ENCODE results near the gene PRKCA. TPM values are rescaled to one million over a fixed set of nuclear protein-coding genes. Genes with fewer than 3 reads are reported as not detected.

PRKCA gene
- total and polyA plus RNA-seq, 2 of the 13 experiments (the other 11 are each of a cell fraction or from before 2014, with no cell fraction given), result 18.5 to 21.5 TPM

GRCh38 chr17:66494023-66494803 lies 191.8 kb downstream of the PRKCA start (continued):
- TF ChIP-seq ESRRA (CRISPR knock-in tag; IDR thresholded peaks at IDR 0.05; ENCODE audit: low read depth) (0 out of 2 replicates have a peak, but pooled peaks have one; percentile 55), HNF4A (CRISPR knock-in tag; IDR thresholded peaks at IDR 0.05) (peak; percentile 77), ELF1 (CRISPR knock-in tag; IDR thresholded peaks at IDR 0.05) (peak; percentile 33; the same call in 1 of the 2 replicates), FOXO1 (CRISPR knock-in tag; IDR thresholded peaks at IDR 0.05) (peak; percentile 88), JUNB (CRISPR knock-in tag; IDR thresholded peaks at IDR 0.05; ENCODE audit: borderline replicate concordance) (0 out of 2 replicates have a peak, but pooled peaks have one; percentile 37), ZNF17 (CRISPR knock-in tag; IDR thresholded peaks at IDR 0.05) (no peak), SOX5 (CRISPR knock-in tag; IDR thresholded peaks at IDR 0.05; ENCODE audit: borderline replicate concordance) (0 out of 2 replicates have a peak, but pooled peaks have one; percentile 51), BRD4 (CRISPR knock-in tag; IDR thresholded peaks at IDR 0.05) (no peak), GATAD2A (CRISPR knock-in tag; IDR thresholded peaks at IDR 0.05) (peak; percentile 73), ETV5 (CRISPR knock-in tag; IDR thresholded peaks at IDR 0.05; ENCODE audit: borderline replicate concordance) (peak; percentile 69; the same call in 1 of the 2 replicates), ZNF749 (CRISPR knock-in tag; IDR thresholded peaks at IDR 0.05; ENCODE audit: borderline replicate concordance) (no peak), SALL1 (CRISPR knock-in tag; IDR thresholded peaks at IDR 0.05) (peak; percentile 64; the same call in 1 of the 2 replicates), CEBPB (IDR thresholded peaks at IDR 0.05; ENCODE audit: borderline replicate concordance, low read depth, low read length) (peak; percentile 36; the same call in 1 of the 2 replicates), ZNF160 (CRISPR knock-in tag; IDR thresholded peaks at IDR 0.05) (no peak), NFYC (CRISPR knock-in tag; IDR thresholded peaks at IDR 0.05) (no peak), RARA (CRISPR knock-in tag; IDR thresholded peaks at IDR 0.05) (peak; percentile 56; the same call in 1 of the 2 replicates), EP300 (IDR thresholded peaks at IDR 0.05; ENCODE audit: low read depth in 2 of 2, low read length in 2 of 2) (peak in 1 of 2 experiments; percentile 59; a peak in 1 of 4 replicates), EP300 (CRISPR knock-in tag; IDR thresholded peaks at IDR 0.05; ENCODE audit: borderline replicate concordance) (no peak), ZNF282 (IDR thresholded peaks at IDR 0.05; ENCODE audit: partially characterized antibody) (no peak), MIXL1 (CRISPR knock-in tag; IDR thresholded peaks at IDR 0.05) (peak; percentile 61; the same call in 1 of the 2 replicates), GABPA (IDR thresholded peaks at IDR 0.05; ENCODE audit: low read depth, low read length) (no peak), GABPA (CRISPR knock-in tag; IDR thresholded peaks at IDR 0.05; ENCODE audit: low read depth) (0 out of 2 replicates have a peak, but pooled peaks have one; percentile 22), ZBTB39 (CRISPR knock-in tag; IDR thresholded peaks at IDR 0.05) (0 out of 2 replicates have a peak, but pooled peaks have one; percentile 27), ASH2L (IDR thresholded peaks at IDR 0.05; ENCODE audit: insufficient read length, low read depth, low read length) (peak; percentile 21), FOSL1 (CRISPR knock-in tag; IDR thresholded peaks at IDR 0.05; ENCODE audit: borderline replicate concordance) (peak; percentile 39; the same call in 1 of the 2 replicates), RXRB (CRISPR knock-in tag; IDR thresholded peaks at IDR 0.05; ENCODE audit: borderline replicate concordance) (peak; percentile 80; the same call in 1 of the 2 replicates), ZNF264 (CRISPR knock-in tag; IDR thresholded peaks at IDR 0.05) (no peak), NR2F6 (IDR thresholded peaks at IDR 0.05) (peak; percentile 31; the same call in 1 of the 2 replicates), NR2F6 (CRISPR knock-in tag; IDR thresholded peaks at IDR 0.05) (0 out of 2 replicates have a peak, but pooled peaks have one; percentile 21), ZNF879 (CRISPR knock-in tag; IDR thresholded peaks at IDR 0.05) (no peak), CBX5 (CRISPR knock-in tag; IDR thresholded peaks at IDR 0.05; ENCODE audit: borderline replicate concordance) (no peak), ZNF570 (CRISPR knock-in tag; IDR thresholded peaks at IDR 0.05; ENCODE audit: borderline replicate concordance) (no peak), MIER2 (CRISPR knock-in tag; IDR thresholded peaks at IDR 0.05) (0 out of 2 replicates have a peak, but pooled peaks have one; percentile 16)

All from HepG2 (cell line).